ENCODE data around the gene REEP5. TPM values are rescaled to one million over a fixed set of nuclear protein-coding genes. Genes with fewer than 3 reads are reported as not detected.
A peak's percentile ranks its signal among the peaks of the same experiment; 100 is the strongest.

REEP5 gene
- total and polyA plus RNA-seq, 9 of the 15 experiments (the other 6 are each of a cell fraction or from before 2014, with no cell fraction given) = 14.7 to 102 (median 36.0) TPM

DNA sequence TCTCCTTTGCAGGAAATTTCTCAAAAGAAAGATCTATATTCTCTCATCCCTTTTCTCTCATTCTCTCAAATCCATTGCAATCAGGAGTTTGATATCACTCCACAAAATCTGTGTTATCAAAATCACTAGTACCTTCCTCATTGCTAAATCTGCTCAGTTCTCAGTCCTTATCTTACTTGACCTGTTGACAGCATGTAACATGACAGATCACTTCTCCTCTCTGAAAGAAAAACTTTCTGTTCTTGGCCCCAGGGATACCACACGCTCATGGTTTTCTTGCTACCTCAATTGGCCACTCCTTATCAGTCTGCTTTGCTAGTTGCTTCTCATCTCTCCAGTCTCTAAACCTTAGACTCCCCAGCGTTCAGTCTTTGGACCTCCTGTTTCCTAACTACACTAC, 38.8 kb downstream of the REEP5 start (continued):
- no peak for TF ChIP-seq PRPF4 (IDR thresholded peaks at IDR 0.05; ENCODE audit: insufficient read depth, low read depth, low read length, poor library complexity, severe bottlenecking)
- TF ChIP-seq, protein P1, sequence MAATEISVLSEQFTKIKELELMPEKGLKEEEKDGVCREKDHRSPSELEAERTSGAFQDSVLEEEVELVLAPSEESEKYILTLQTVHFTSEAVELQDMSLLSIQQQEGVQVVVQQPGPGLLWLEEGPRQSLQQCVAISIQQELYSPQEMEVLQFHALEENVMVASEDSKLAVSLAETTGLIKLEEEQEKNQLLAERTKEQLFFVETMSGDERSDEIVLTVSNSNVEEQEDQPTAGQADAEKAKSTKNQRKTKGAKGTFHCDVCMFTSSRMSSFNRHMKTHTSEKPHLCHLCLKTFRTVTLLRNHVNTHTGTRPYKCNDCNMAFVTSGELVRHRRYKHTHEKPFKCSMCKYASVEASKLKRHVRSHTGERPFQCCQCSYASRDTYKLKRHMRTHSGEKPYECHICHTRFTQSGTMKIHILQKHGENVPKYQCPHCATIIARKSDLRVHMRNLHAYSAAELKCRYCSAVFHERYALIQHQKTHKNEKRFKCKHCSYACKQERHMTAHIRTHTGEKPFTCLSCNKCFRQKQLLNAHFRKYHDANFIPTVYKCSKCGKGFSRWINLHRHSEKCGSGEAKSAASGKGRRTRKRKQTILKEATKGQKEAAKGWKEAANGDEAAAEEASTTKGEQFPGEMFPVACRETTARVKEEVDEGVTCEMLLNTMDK (IDR thresholded peaks at IDR 0.05; ENCODE audit: borderline replicate concordance, insufficient read depth, low read depth, low read length, poor library complexity, severe bottlenecking) = no peak
- no peak for TF ChIP-seq NRF1 (conservative IDR thresholded peaks at IDR 0.05 in 1 of 2, IDR thresholded peaks at IDR 0.05 in 1 of 2)
- TF ChIP-seq ZNF780A (CRISPR knock-in tag; IDR thresholded peaks at IDR 0.05) = no peak
- no peak for TF ChIP-seq FOXA3 (CRISPR knock-in tag; conservative IDR thresholded peaks at IDR 0.05 in 1 of 2, IDR thresholded peaks at IDR 0.05 in 1 of 2)
- TF ChIP-seq LEF1 (IDR thresholded peaks at IDR 0.05) = no peak
- peak; percentile 93 for TF ChIP-seq MEIS2 (IDR thresholded peaks at IDR 0.05; ENCODE audit: partially characterized antibody)
- TF ChIP-seq, protein P2, sequence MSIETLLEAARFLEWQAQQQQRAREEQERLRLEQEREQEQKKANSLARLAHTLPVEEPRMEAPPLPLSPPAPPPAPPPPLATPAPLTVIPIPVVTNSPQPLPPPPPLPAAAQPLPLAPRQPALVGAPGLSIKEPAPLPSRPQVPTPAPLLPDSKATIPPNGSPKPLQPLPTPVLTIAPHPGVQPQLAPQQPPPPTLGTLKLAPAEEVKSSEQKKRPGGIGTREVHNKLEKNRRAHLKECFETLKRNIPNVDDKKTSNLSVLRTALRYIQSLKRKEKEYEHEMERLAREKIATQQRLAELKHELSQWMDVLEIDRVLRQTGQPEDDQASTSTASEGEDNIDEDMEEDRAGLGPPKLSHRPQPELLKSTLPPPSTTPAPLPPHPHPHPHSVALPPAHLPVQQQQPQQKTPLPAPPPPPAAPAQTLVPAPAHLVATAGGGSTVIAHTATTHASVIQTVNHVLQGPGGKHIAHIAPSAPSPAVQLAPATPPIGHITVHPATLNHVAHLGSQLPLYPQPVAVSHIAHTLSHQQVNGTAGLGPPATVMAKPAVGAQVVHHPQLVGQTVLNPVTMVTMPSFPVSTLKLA (conservative IDR thresholded peaks at IDR 0.05) = peak in 1 of 2 experiments; percentile 45; a peak in 2 of 4 replicates
- TF ChIP-seq TEAD4 (IDR thresholded peaks at IDR 0.05; ENCODE audit: low read length) = peak; percentile 65
- no peak for TF ChIP-seq TEAD4 (CRISPR knock-in tag; IDR thresholded peaks at IDR 0.05; ENCODE audit: borderline replicate concordance)
- TF ChIP-seq EZH2 (IDR thresholded peaks at IDR 0.05; ENCODE audit: borderline replicate concordance, low read depth, low read length) = no peak
- TF ChIP-seq ZSCAN32 (CRISPR knock-in tag; IDR thresholded peaks at IDR 0.05) = no peak
- no peak for TF ChIP-seq PHF21A (IDR thresholded peaks at IDR 0.05; ENCODE audit: borderline replicate concordance, low read depth)
- no peak for TF ChIP-seq ZNF274 (IDR thresholded peaks at IDR 0.05; ENCODE audit: borderline replicate concordance, low read depth, low read length)
- no peak for TF ChIP-seq BHLHE40 (IDR thresholded peaks at IDR 0.05; ENCODE audit: low read length)
- no peak for TF ChIP-seq ZNF121 (CRISPR knock-in tag; conservative IDR thresholded peaks at IDR 0.05)
- 0 out of 2 replicates have a peak, but pooled peaks have one; percentile 24 for TF ChIP-seq ZNF766 (CRISPR knock-in tag; conservative IDR thresholded peaks at IDR 0.05)
- no peak for TF ChIP-seq ZNF311 (CRISPR knock-in tag; IDR thresholded peaks at IDR 0.05)
- TF ChIP-seq RBM22 (IDR thresholded peaks at IDR 0.05; ENCODE audit: low read depth, low read length, poor library complexity, severe bottlenecking) = no peak
- no peak for TF ChIP-seq SAP30 (IDR thresholded peaks at IDR 0.05; ENCODE audit: borderline replicate concordance, insufficient read depth, low read depth, low read length, poor library complexity, severe bottlenecking)
- no peak for TF ChIP-seq HNRNPH1 (optimal IDR thresholded peaks at IDR 0.05; ENCODE audit: low read depth, low read length)
- TF ChIP-seq TCF7 (IDR thresholded peaks at IDR 0.05; ENCODE audit: borderline replicate concordance) = no peak
- TF ChIP-seq EGR1 (conservative IDR thresholded peaks at IDR 0.05) = no peak
- TF ChIP-seq CBFA2T2 (conservative IDR thresholded peaks at IDR 0.05) = 0 out of 2 replicates have a peak, but pooled peaks have one; percentile 9
- TF ChIP-seq, protein P3, sequence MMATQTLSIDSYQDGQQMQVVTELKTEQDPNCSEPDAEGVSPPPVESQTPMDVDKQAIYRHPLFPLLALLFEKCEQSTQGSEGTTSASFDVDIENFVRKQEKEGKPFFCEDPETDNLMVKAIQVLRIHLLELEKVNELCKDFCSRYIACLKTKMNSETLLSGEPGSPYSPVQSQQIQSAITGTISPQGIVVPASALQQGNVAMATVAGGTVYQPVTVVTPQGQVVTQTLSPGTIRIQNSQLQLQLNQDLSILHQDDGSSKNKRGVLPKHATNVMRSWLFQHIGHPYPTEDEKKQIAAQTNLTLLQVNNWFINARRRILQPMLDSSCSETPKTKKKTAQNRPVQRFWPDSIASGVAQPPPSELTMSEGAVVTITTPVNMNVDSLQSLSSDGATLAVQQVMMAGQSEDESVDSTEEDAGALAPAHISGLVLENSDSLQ (IDR thresholded peaks at IDR 0.05) = peak; percentile 62
- peak; percentile 97 to 98 for TF ChIP-seq KDM1A (IDR thresholded peaks at IDR 0.05)
